NT2/D1 (cell line): ENCODE results near the gene MAN1A2.

Source experiments
- DNase-seq: peaks from one replicate; pipeline ENCODE4 v3.0.0-alpha.2; 2011; ENCODE audit warnings: low read depth, low spot score
- H3K27me3 ChIP-seq: 2 replicates; pipeline ENCODE4 v1.6.0; 2011; ENCODE audit warnings: mild to moderate bottlenecking; ENCODE audit not compliant: insufficient read length, insufficient read depth
- H3K36me3 ChIP-seq: 2 replicates; pipeline ENCODE4 v1.6.1; 2011; ENCODE audit warnings: mild to moderate bottlenecking, low read length, mixed read lengths; ENCODE audit not compliant: insufficient read depth, insufficient read length
- H3K4me1 ChIP-seq: 2 replicates; pipeline ENCODE4 v1.5.1; 2011; ENCODE audit not compliant: insufficient read depth, insufficient read length
- H3K4me3 ChIP-seq: 2 replicates; pipeline ENCODE4 v1.5.1; 2011; ENCODE audit warnings: low read depth; ENCODE audit not compliant: insufficient read length
- H3K9ac ChIP-seq: 2 replicates; pipeline ENCODE4 v1.6.0; 2011; ENCODE audit warnings: low read depth; ENCODE audit not compliant: insufficient read length
- H3K9me3 ChIP-seq: 2 replicates; pipeline ENCODE4 v1.5.1; 2011; ENCODE audit warnings: mild to moderate bottlenecking, low read length; ENCODE audit not compliant: insufficient read depth
- SUZ12 ChIP-seq: IDR thresholded peaks from 2 replicates; pipeline ENCODE4 v1.6.1; 2011; ENCODE audit not compliant: insufficient read length, insufficient read depth; ENCODE audit errors: extremely low read depth
- YY1 ChIP-seq: IDR thresholded peaks from 2 replicates; pipeline ENCODE4 v1.6.1; 2011; ENCODE audit not compliant: insufficient read length, insufficient read depth
- ZNF274 ChIP-seq: IDR thresholded peaks from 2 replicates; pipeline ENCODE4 v1.6.1; 2011; ENCODE audit warnings: mild to moderate bottlenecking, low read depth, low read length

MAN1A2 gene

GRCh38 chr1:117327011-117327410, 40.2 kb upstream of the MAN1A2 start:
- peaks cover under 1% of the 10 kb centered on the region for H3K4me1 ChIP-seq
- no peaks in the 10 kb centered on the region for H3K36me3 ChIP-seq
- no peak overlapping the region for H3K9ac ChIP-seq
- H3K27me3 ChIP-seq, result no peaks in the 10 kb centered on the region
- no peak for TF ChIP-seq SUZ12
- TF ChIP-seq ZNF274, result no peak
- TF ChIP-seq YY1, result no peak
- H3K9me3 ChIP-seq, result no peaks in the 10 kb centered on the region
- DNase-seq, result no peak
- no peak overlapping the region for H3K4me3 ChIP-seq

- H3K9me3 ChIP-seq, result no peaks in the 10 kb centered on the region
- no peaks in the 10 kb centered on the region for H3K4me1 ChIP-seq
- H3K4me3 ChIP-seq, result no peak overlapping the region
- no peaks in the 10 kb centered on the region for H3K27me3 ChIP-seq
- no peak for TF ChIP-seq YY1
- no peak for TF ChIP-seq ZNF274
- no peak for TF ChIP-seq SUZ12
- H3K36me3 ChIP-seq, result no peaks in the 10 kb centered on the region
- no peak overlapping the region for H3K9ac ChIP-seq
- no peak for DNase-seq
Observed at GRCh38 chr1:117335376-117336086, 31.7 kb upstream of the MAN1A2 start.

- H3K36me3 ChIP-seq, result no peaks in the 10 kb centered on the region
- no peak overlapping the region for H3K9ac ChIP-seq
- no peak overlapping the region for H3K4me3 ChIP-seq
- TF ChIP-seq YY1, result no peak
- TF ChIP-seq ZNF274, result no peak
- TF ChIP-seq SUZ12, result no peak
- no peaks in the 10 kb centered on the region for H3K4me1 ChIP-seq
- H3K9me3 ChIP-seq, result no peaks in the 10 kb centered on the region
- no peak for DNase-seq
- no peaks in the 10 kb centered on the region for H3K27me3 ChIP-seq
Observed at GRCh38 chr1:117336088-117336817, 31.0 kb upstream of the MAN1A2 start.

GRCh38 chr1:117339866-117340700, 27.2 kb upstream of the MAN1A2 start:
- Histone ChIP-seq H3K27me3 (no peaks in the 10 kb centered on the region), H3K4me1 (no peaks in the 10 kb centered on the region), H3K36me3 (no peaks in the 10 kb centered on the region), H3K4me3 (no peak overlapping the region), H3K9ac (no peak overlapping the region), H3K9me3 (no peaks in the 10 kb centered on the region)
- no peak for DNase-seq
- TF ChIP-seq SUZ12, result no peak
- no peak for TF ChIP-seq YY1

- Histone ChIP-seq H3K27me3 (no peaks in the 10 kb centered on the region), H3K9me3 (no peaks in the 10 kb centered on the region), H3K4me1 (no peaks in the 10 kb centered on the region), H3K9ac (no peak overlapping the region), H3K36me3 (no peaks in the 10 kb centered on the region), H3K4me3 (no peak overlapping the region)
- no peak for DNase-seq
- TF ChIP-seq SUZ12 (no peak), ZNF274 (no peak)
Observed at GRCh38 chr1:117341123-117341522, 26.1 kb upstream of the MAN1A2 start.

- no peak for TF ChIP-seq YY1
- TF ChIP-seq ZNF274, result no peak
- no peak for TF ChIP-seq SUZ12
- Histone ChIP-seq H3K4me3 (no peak overlapping the region), H3K4me1 (no peaks in the 10 kb centered on the region), H3K36me3 (no peaks in the 10 kb centered on the region), H3K9ac (no peak overlapping the region), H3K27me3 (no peaks in the 10 kb centered on the region), H3K9me3 (no peaks in the 10 kb centered on the region)
- DNase-seq, result no peak
Observed at GRCh38 chr1:117342397-117342796, 24.9 kb upstream of the MAN1A2 start.
